ENCODE results near the gene NDUFB7.

DNA sequence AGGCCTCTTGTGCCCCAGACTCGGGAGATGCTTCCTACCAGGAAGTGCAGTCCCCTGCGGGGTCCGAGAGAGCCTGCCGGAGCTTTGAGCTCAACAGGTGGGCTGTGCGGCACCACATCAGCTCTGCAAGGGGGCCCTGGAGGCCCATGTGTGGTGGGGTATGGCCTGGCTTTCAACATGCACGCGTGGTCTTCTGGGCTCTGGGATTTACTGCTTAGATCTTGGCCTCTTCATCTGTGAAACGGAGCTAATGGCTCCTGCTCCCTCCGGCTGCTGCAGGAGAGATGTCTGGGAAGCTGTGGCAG, 18.0 kb downstream of the NDUFB7 start:
- TF ChIP-seq, protein P1, sequence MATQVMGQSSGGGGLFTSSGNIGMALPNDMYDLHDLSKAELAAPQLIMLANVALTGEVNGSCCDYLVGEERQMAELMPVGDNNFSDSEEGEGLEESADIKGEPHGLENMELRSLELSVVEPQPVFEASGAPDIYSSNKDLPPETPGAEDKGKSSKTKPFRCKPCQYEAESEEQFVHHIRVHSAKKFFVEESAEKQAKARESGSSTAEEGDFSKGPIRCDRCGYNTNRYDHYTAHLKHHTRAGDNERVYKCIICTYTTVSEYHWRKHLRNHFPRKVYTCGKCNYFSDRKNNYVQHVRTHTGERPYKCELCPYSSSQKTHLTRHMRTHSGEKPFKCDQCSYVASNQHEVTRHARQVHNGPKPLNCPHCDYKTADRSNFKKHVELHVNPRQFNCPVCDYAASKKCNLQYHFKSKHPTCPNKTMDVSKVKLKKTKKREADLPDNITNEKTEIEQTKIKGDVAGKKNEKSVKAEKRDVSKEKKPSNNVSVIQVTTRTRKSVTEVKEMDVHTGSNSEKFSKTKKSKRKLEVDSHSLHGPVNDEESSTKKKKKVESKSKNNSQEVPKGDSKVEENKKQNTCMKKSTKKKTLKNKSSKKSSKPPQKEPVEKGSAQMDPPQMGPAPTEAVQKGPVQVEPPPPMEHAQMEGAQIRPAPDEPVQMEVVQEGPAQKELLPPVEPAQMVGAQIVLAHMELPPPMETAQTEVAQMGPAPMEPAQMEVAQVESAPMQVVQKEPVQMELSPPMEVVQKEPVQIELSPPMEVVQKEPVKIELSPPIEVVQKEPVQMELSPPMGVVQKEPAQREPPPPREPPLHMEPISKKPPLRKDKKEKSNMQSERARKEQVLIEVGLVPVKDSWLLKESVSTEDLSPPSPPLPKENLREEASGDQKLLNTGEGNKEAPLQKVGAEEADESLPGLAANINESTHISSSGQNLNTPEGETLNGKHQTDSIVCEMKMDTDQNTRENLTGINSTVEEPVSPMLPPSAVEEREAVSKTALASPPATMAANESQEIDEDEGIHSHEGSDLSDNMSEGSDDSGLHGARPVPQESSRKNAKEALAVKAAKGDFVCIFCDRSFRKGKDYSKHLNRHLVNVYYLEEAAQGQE (IDR thresholded peaks at IDR 0.05; ENCODE audit: insufficient read depth in 1 of 2, low read depth in 2 of 2, low read length in 1 of 2) = no peak
- no peak for TF ChIP-seq CTCF (IDR thresholded peaks at IDR 0.05)
